ENCODE data around the gene C8B. TPM values are rescaled to one million over a fixed set of nuclear protein-coding genes. Genes with fewer than 3 reads are reported as not detected.

C8B gene
- total and polyA plus RNA-seq, 2 experiments from 2014 or later, result not detected

GRCh38 chr1:56880774-56881173 lies 85.0 kb downstream of the C8B start (continued):
- no peak for TF ChIP-seq REST (IDR thresholded peaks at IDR 0.05; ENCODE audit: unreplicated experiment)
- no peak for TF ChIP-seq ETS1 (IDR thresholded peaks at IDR 0.05)
- no peak for TF ChIP-seq EZH2phosphoT487 (IDR thresholded peaks at IDR 0.05; ENCODE audit: unreplicated experiment)
- TF ChIP-seq ZNF114 (CRISPR knock-in tag; IDR thresholded peaks at IDR 0.05), result no peak
- TF ChIP-seq JUNB (IDR thresholded peaks at IDR 0.05; ENCODE audit: unreplicated experiment), result no peak
- TF ChIP-seq ZNF331 (CRISPR knock-in tag; IDR thresholded peaks at IDR 0.05; ENCODE audit: low read depth), result no peak

Other genes with a start within 250 kb of the C8B start
- gene FYB2, start 146.6 kb downstream of the C8B start, total RNA-seq (2014; rRNA removed; shearing (Covaris generic)), result not detected in 2 replicates
- 0.39 TPM in 1 of 2 replicates, not detected in the other for gene FYB2, start 146.6 kb downstream of the C8B start, polyA plus RNA-seq (2016; fragmentation: Nextera tagmentation; extraction: Ambion mirVana)
- gene C8A, start 111.2 kb downstream of the C8B start, total RNA-seq (2014; rRNA removed; shearing (Covaris generic)), result not detected in 2 replicates
- gene C8A, start 111.2 kb downstream of the C8B start, polyA plus RNA-seq (2016; fragmentation: Nextera tagmentation; extraction: Ambion mirVana), result not detected in 2 replicates

Data from GM23338 (cell line).